ENCODE measurements around the gene NATD1. TPM values are rescaled to one million over a fixed set of nuclear protein-coding genes. Genes with fewer than 3 reads are reported as not detected.
"Not testable (repeated sequence)": the region's sequence is repeated elsewhere in the genome, so short reads cannot be mapped to it uniquely, and the experiment has no call there.

NATD1 gene
- polyA plus RNA-seq, 1 of the 3 experiments (the other 2 are of a cell fraction), result 3.9 TPM

GRCh38 chr17:21194226-21194625 is 59.0 kb downstream of the NATD1 start:
- no peaks in the 10 kb centered on the region for H3K27me3 ChIP-seq (ENCODE audit: insufficient read depth)
- no peak overlapping the region for H3K4me3 ChIP-seq (ENCODE audit: low read depth in 2 of 2, low read length in 1 of 2)
- peaks cover 4% of the 10 kb centered on the region for H3F3A ChIP-seq (replicated peaks; ENCODE audit: insufficient read depth)
- TF ChIP-seq, protein P1, sequence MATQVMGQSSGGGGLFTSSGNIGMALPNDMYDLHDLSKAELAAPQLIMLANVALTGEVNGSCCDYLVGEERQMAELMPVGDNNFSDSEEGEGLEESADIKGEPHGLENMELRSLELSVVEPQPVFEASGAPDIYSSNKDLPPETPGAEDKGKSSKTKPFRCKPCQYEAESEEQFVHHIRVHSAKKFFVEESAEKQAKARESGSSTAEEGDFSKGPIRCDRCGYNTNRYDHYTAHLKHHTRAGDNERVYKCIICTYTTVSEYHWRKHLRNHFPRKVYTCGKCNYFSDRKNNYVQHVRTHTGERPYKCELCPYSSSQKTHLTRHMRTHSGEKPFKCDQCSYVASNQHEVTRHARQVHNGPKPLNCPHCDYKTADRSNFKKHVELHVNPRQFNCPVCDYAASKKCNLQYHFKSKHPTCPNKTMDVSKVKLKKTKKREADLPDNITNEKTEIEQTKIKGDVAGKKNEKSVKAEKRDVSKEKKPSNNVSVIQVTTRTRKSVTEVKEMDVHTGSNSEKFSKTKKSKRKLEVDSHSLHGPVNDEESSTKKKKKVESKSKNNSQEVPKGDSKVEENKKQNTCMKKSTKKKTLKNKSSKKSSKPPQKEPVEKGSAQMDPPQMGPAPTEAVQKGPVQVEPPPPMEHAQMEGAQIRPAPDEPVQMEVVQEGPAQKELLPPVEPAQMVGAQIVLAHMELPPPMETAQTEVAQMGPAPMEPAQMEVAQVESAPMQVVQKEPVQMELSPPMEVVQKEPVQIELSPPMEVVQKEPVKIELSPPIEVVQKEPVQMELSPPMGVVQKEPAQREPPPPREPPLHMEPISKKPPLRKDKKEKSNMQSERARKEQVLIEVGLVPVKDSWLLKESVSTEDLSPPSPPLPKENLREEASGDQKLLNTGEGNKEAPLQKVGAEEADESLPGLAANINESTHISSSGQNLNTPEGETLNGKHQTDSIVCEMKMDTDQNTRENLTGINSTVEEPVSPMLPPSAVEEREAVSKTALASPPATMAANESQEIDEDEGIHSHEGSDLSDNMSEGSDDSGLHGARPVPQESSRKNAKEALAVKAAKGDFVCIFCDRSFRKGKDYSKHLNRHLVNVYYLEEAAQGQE (IDR thresholded peaks at IDR 0.05; ENCODE audit: low read depth, low read length), result no peak
- TF ChIP-seq, protein P2, sequence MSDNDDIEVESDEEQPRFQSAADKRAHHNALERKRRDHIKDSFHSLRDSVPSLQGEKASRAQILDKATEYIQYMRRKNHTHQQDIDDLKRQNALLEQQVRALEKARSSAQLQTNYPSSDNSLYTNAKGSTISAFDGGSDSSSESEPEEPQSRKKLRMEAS (IDR thresholded peaks at IDR 0.05; ENCODE audit: low read depth), result no peak
- TF ChIP-seq GABPA (IDR thresholded peaks at IDR 0.05; ENCODE audit: low read depth), result no peak
- no peak overlapping the region for H3K4me2 ChIP-seq
- H4K20me1 ChIP-seq (ENCODE audit: insufficient read depth), result peaks cover 20% of the 10 kb centered on the region
- H3K4me1 ChIP-seq (ENCODE audit: control insufficient read depth in 1 of 2, insufficient read depth in 2 of 2, low read depth in 1 of 2, low read length in 1 of 2), result peaks cover 0 to 17% of the 10 kb centered on the region in 2 experiments; a peak in 1 of 4 replicates
- no peaks in the 10 kb centered on the region for H3K9me2 ChIP-seq
- H3K9ac ChIP-seq, result no peak overlapping the region
- no peak overlapping the region for H2AFZ ChIP-seq (ENCODE audit: low read depth)
- peak; percentile 39 for DNase-seq
- peak overlapping the region in 1 of 2 experiments; percentile 40; a peak in 2 of 4 replicates for H3K27ac ChIP-seq (ENCODE audit: low read depth in 2 of 2, low read length in 1 of 2)
- H3K9me3 ChIP-seq, result no peaks in the 10 kb centered on the region
- peaks cover 28% of the 10 kb centered on the region for H3K79me2 ChIP-seq (ENCODE audit: insufficient read depth)
- 65% methylated on average over 8 of the region's 8 CpGs for WGBS (ENCODE audit: low lambda C conversion rate)
- peaks cover 4 to 14% of the 10 kb centered on the region in 2 experiments for H3K36me3 ChIP-seq (replicated peaks in 1 of 2; ENCODE audit: control insufficient read depth in 1 of 2, insufficient read depth in 2 of 2, low read length in 1 of 2)
- POLR2A ChIA-PET, result interaction anchor here (0.9 kb wide), 1 partner anchor 17 kb away, joined by 3 read pairs; no protein-coding TSS in a partner anchor
- CTCF ChIA-PET, result interaction anchor here (1.2 to 2.0 kb wide), 6 partner anchors 10 to 75 kb away, joined by 3 to 8 read pairs (median 4); no protein-coding TSS in a partner anchor

- H3K27me3 ChIP-seq (ENCODE audit: insufficient read depth), result no peaks in the 10 kb centered on the region
- peaks cover 4 to 11% of the 10 kb centered on the region in 2 experiments for H3K36me3 ChIP-seq (replicated peaks in 1 of 2; ENCODE audit: control insufficient read depth in 1 of 2, insufficient read depth in 2 of 2, low read length in 1 of 2)
- H4K20me1 ChIP-seq (ENCODE audit: insufficient read depth), result peaks cover 14% of the 10 kb centered on the region
- peaks cover 16% of the 10 kb centered on the region; the same call in 1 of the 2 replicates for H3K79me2 ChIP-seq (ENCODE audit: insufficient read depth)
- H2AFZ ChIP-seq (ENCODE audit: low read depth), result no peak overlapping the region
- H3K9ac ChIP-seq, result no peak overlapping the region
- peaks cover 0 to 17% of the 10 kb centered on the region in 2 experiments; a peak in 1 of 4 replicates for H3K4me1 ChIP-seq (ENCODE audit: control insufficient read depth in 1 of 2, insufficient read depth in 2 of 2, low read depth in 1 of 2, low read length in 1 of 2)
- DNase-seq, result no peak
- TF ChIP-seq TEAD4 (IDR thresholded peaks at IDR 0.05; ENCODE audit: borderline replicate concordance, insufficient read depth), result no peak
- no peak overlapping the region for H3K4me2 ChIP-seq
- ChIA-PET CTCF (no interaction called here), POLR2A (no interaction called here)
- H3K27ac ChIP-seq (ENCODE audit: low read depth in 2 of 2, low read length in 1 of 2), result no peak overlapping the region
- no peaks in the 10 kb centered on the region for H3K9me2 ChIP-seq
- H3F3A ChIP-seq (replicated peaks; ENCODE audit: insufficient read depth), result peaks cover 4% of the 10 kb centered on the region
- no peak overlapping the region for H3K4me3 ChIP-seq (ENCODE audit: low read depth in 2 of 2, low read length in 1 of 2)
- 90% methylated on average over 5 of the region's 5 CpGs for WGBS (ENCODE audit: low lambda C conversion rate)
- H3K9me3 ChIP-seq, result no peaks in the 10 kb centered on the region
Observed at GRCh38 chr17:21193031-21193430, 60.2 kb downstream of the NATD1 start.

DNA sequence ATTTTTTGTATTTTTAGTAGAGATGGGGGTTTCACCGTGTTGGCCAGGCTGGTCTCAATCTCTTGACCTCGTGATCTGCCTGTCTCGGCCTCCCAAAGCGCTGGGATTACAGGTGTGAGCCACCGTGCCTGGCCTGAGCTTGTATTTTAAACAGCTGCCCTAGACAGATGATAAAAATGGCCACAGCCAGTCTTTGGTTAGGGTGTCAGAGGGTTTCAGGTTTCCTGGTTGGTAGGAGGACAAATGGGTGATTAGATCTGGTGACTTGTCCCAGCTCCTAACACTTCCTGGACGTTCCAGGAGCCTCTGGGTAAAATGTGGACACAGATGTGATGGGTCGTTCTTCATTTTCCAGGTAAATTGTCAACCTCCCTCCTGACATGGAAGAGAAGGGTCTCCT is 60.8 kb downstream of the NATD1 start:
- H3K9me3 ChIP-seq; POLR2A ChIA-PET; H3K9ac ChIP-seq; CTCF ChIA-PET; H3F3A ChIP-seq (replicated peaks; ENCODE audit: insufficient read depth); H4K20me1 ChIP-seq (ENCODE audit: insufficient read depth); H3K27ac ChIP-seq (ENCODE audit: low read depth in 2 of 2, low read length in 1 of 2); H3K4me2 ChIP-seq; DNase-seq; H3K4me3 ChIP-seq (ENCODE audit: low read depth in 2 of 2, low read length in 1 of 2); H3K36me3 ChIP-seq (replicated peaks in 1 of 2; ENCODE audit: control insufficient read depth in 1 of 2, insufficient read depth in 2 of 2, low read length in 1 of 2); H3K79me2 ChIP-seq (ENCODE audit: insufficient read depth); H3K9me2 ChIP-seq; H2AFZ ChIP-seq (ENCODE audit: low read depth); H3K27me3 ChIP-seq (ENCODE audit: insufficient read depth): not testable (repeated sequence)
- 99% methylated on average over 7 of the region's 7 CpGs for WGBS (ENCODE audit: low lambda C conversion rate)
- H3K4me1 ChIP-seq (ENCODE audit: control insufficient read depth in 1 of 2, insufficient read depth in 2 of 2, low read depth in 1 of 2, low read length in 1 of 2), result peaks cover 0 to 17% of the 10 kb centered on the region in 2 experiments; a peak in 1 of 4 replicates

Data from SK-N-SH (cell line).